Measurements from ENCODE around the gene TMEM256. TPM values are rescaled to one million over a fixed set of nuclear protein-coding genes. Genes with fewer than 3 reads are reported as not detected.
A peak's percentile ranks its signal among the peaks of the same experiment; 100 is the strongest.

The TMEM256 gene
- total RNA-seq, 1 experiment from 2014 or later: 151 TPM

DNA sequence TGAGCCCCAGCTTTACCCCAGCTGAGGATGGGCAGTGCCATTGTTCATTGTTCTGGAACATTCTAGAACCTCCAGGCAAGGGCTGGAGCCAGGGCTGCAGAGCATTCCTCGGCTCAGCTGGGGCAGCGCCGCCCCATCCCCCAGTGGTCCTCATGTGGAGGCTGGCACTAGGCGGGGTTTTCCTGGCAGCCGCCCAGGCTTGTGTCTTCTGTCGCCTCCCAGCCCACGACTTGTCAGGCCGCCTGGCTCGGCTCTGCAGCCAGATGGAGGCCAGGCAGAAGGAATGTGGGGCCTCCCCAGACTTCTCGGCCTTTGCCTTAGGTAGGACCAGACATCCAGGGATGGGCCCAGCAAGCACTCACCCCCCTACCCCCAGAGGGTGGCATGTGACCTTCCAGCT, 48.8 kb downstream of the TMEM256 start, which contains the start of gene TMEM95:
TMEM95 (plus strand) TSS at position 104 of the 400 bp plus-strand sequence; CDS start at position 153, 49 bp downstream.
- no peak for DNase-seq
- Histone ChIP-seq H3K18ac (ENCODE audit: insufficient read length, low read depth, low read length) (no peak within 1 kb of the TSS), H2AFZ (ENCODE audit: low read length) (no peak within 1 kb of the TSS), H3K27me3 (ENCODE audit: insufficient read depth, low read length) (no peaks in the 10 kb centered on the region), H4K5ac (ENCODE audit: insufficient read length, low read depth, low read length) (no peak within 1 kb of the TSS), H3T11ph (ENCODE audit: low read length) (no peak within 1 kb of the TSS), H2BK120ac (ENCODE audit: low read depth, low read length, poor library complexity, severe bottlenecking) (no peak within 1 kb of the TSS), H3K9me3 (ENCODE audit: control insufficient read depth, low read depth, low read length) (no peaks in the 10 kb centered on the region), H3K27ac (ENCODE audit: insufficient read length, low read depth, low read length) (no peak within 1 kb of the TSS), H3K4me2 (ENCODE audit: insufficient read depth, insufficient read length, low read length) (no peak within 1 kb of the TSS), H4K8ac (replicated peaks; ENCODE audit: insufficient read length, low read depth, low read length) (no peak within 1 kb of the TSS), H2BK20ac (ENCODE audit: low read depth, low read length, poor library complexity, severe bottlenecking) (no peak within 1 kb of the TSS), H3K9ac (ENCODE audit: extremely low read depth, insufficient read length, low read length) (no peak within 1 kb of the TSS), H2AK5ac (ENCODE audit: insufficient read length, low read length) (no peak within 1 kb of the TSS), H3K56ac (ENCODE audit: insufficient read length, low read depth, low read length) (no peak within 1 kb of the TSS), H2BK15ac (ENCODE audit: low read depth, low read length) (no peak within 1 kb of the TSS), H4K20me1 (ENCODE audit: control insufficient read depth, insufficient read depth, insufficient read length) (no peaks in the 10 kb centered on the region), H2BK5ac (ENCODE audit: insufficient read length, low read length) (no peak within 1 kb of the TSS), H3K4me1 (ENCODE audit: insufficient read depth, low read length) (no peaks in the 10 kb centered on the region), H3K4ac (ENCODE audit: low read depth, low read length) (no peak within 1 kb of the TSS), H3K14ac (ENCODE audit: insufficient read depth, low read length) (no peak within 1 kb of the TSS), H3K79me2 (ENCODE audit: insufficient read depth, low read length) (no peaks in the 10 kb centered on the region; the same call in 1 of the 2 replicates), H3K23me2 (ENCODE audit: insufficient read length, low read depth, low read length, poor library complexity, severe bottlenecking) (peaks cover 8% of the 10 kb centered on the region), H3K79me1 (ENCODE audit: insufficient read depth, low read depth, low read length, poor library complexity, severe bottlenecking) (no peaks in the 10 kb centered on the region), H4K91ac (ENCODE audit: insufficient read length, low read depth, low read length) (no peak within 1 kb of the TSS), H2BK12ac (ENCODE audit: insufficient read length, low read depth, low read length) (no peak within 1 kb of the TSS), H3K23ac (ENCODE audit: insufficient read length, low read depth, low read length) (no peak within 1 kb of the TSS)
- Mint-ChIP-seq H3K9me3 (no peaks in the 10 kb centered on the region), H3K4me3 (peak within 1 kb of the TSS in 1 of 2 experiments; percentile 56; a peak in 2 of 5 replicates), H3K36me3 (ENCODE audit: insufficient read depth in 1 of 3, low read depth in 3 of 3) (no peaks in the 10 kb centered on the region), H3K4me1 (peaks cover 19 to 26% of the 10 kb centered on the region in 2 experiments), H3K27me3 (ENCODE audit: low read depth) (peaks cover 12% of the 10 kb centered on the region), H3K27ac (no peak within 1 kb of the TSS; a peak in 1 of 7 replicates)
- no CpG with 5 or more reads among the region's 10 CpGs for WGBS (ENCODE audit: extremely low coverage, insufficient read length, low lambda C conversion rate)
- TF ChIP-seq, protein P1, sequence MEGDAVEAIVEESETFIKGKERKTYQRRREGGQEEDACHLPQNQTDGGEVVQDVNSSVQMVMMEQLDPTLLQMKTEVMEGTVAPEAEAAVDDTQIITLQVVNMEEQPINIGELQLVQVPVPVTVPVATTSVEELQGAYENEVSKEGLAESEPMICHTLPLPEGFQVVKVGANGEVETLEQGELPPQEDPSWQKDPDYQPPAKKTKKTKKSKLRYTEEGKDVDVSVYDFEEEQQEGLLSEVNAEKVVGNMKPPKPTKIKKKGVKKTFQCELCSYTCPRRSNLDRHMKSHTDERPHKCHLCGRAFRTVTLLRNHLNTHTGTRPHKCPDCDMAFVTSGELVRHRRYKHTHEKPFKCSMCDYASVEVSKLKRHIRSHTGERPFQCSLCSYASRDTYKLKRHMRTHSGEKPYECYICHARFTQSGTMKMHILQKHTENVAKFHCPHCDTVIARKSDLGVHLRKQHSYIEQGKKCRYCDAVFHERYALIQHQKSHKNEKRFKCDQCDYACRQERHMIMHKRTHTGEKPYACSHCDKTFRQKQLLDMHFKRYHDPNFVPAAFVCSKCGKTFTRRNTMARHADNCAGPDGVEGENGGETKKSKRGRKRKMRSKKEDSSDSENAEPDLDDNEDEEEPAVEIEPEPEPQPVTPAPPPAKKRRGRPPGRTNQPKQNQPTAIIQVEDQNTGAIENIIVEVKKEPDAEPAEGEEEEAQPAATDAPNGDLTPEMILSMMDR (conservative IDR thresholded peaks at IDR 0.05): no peak

All from H9 (cell line).